Adrenal gland (tissue), 12 donors: Measurements from ENCODE around the gene C3orf20. TPM values are rescaled to one million over a fixed set of nuclear protein-coding genes. Genes with fewer than 3 reads are reported as not detected.
"Not testable (repeated sequence)": the region's sequence is repeated elsewhere in the genome, so short reads cannot be mapped to it uniquely, and the experiment has no call there.

Experiments used
- DNase-seq, 7 donors: peaks; one replicate each; pipeline ENCODE4 v3.0.0-alpha.2; 2019 to 2020
- H3K27ac ChIP-seq, 5 donors: fragments of 200-600 bp; sonication (generic) in 4 of 5; 1 replicate in 3 of 5; 2 replicates in 2 of 5; pipeline versions ENCODE4 v1.5.1 to v1.8.0; 2016 to 2020; ENCODE audit warnings: mild to moderate bottlenecking in 1 of 5
- H3K27me3 ChIP-seq: fragments of 200-600 bp; 2 replicates; pipeline ENCODE4 v1.8.0; 2021
- H3K36me3 ChIP-seq, 2 donors: fragments of 200-600 bp; replicated peaks in 1 of 2; 1 replicate in 1 of 2; 2 replicates in 1 of 2; pipeline versions ENCODE4 v1.5.1 to v1.8.0; 2018 to 2022
- H3K4me1 ChIP-seq, 2 donors: fragments of 200-600 bp; replicated peaks in 1 of 2; 1 replicate in 1 of 2; 2 replicates in 1 of 2; pipeline versions ENCODE4 v1.5.1 to v1.8.0; 2018 to 2021
- H3K4me3 ChIP-seq, 4 donors: fragments of 200-600 bp; sonication (generic) in 3 of 4; one replicate each; pipeline ENCODE4 v1.5.1; 2016 to 2018
- H3K9me3 ChIP-seq, 3 donors: fragments of 200-600 bp; sonication (generic) in 1 of 3; replicated peaks in 1 of 3; 1 replicate in 2 of 3; 2 replicates in 1 of 3; pipeline versions ENCODE4 v1.5.1 to v1.8.0; 2016 to 2021
- CTCF ChIP-seq, 6 experiments: fragments of 450-650 bp in 4 of 6; fragments of 200-600 bp in 2 of 6; sonication (generic) in 1 of 6; IDR thresholded peaks; 1 replicate in 5 of 6; 2 replicates in 1 of 6; pipeline versions ENCODE4 v1.5.1 to v1.8.0; 2016 to 2021; ENCODE audit warnings: antibody characterized with exemption in 6 of 6, mild to moderate bottlenecking in 2 of 6, moderate library complexity in 1 of 6
- POLR2A ChIP-seq, 2 donors: fragments of 450-650 bp; IDR thresholded peaks; one replicate each; pipeline ENCODE4 v1.6.1; 2017; ENCODE audit warnings: antibody characterized with exemption in 2 of 2, mild to moderate bottlenecking in 2 of 2, moderate library complexity in 1 of 2
- WGBS, 4 donors: extraction: QIAGEN DNeasy Blood & Tissue Kit in 2 of 4; methylation state at CpG; one replicate each; pipeline versions ENCODE4 v1.1.5 to v1.1.7; 2013 to 2017; 5-methylcytosine and 5-hydroxymethylcytosine counted together
- intact Hi-C, 2 donors: fragments of 100-400 bp; cut with DNase I; formaldehyde crosslinking; loops; one replicate each; pipeline versions ENCODE4 v1.14.1 to v1.15.0; 2022 to 2023
- polyA plus RNA-seq, 3 donors: library from polyadenylated mRNA; stranded (reverse); fragments of 200-250 nt in 2 of 3; fragments of 350-450 nt in 1 of 3; fragmentation: Illumina TruSeq in 1 of 3; extraction: RNeasy Lipid Tissue Mini Kit (QIAGEN cat#74804) in 1 of 3; gene quantifications; one replicate each; pipeline ENCODE4 v1.2.3, GENCODE V29; 2013 to 2014
- total RNA-seq, 9 donors: library from RNA; depleted of rRNA in 4 of 9; stranded (reverse); fragments of >200 nt in 4 of 9; fragments of 120-200 nt in 1 of 9; fragmentation: NEBNext Ultra II Directional in 1 of 9; extraction: Animal tissue kit (Norgen Biotek cat#: 25700) in 1 of 9; gene quantifications; one replicate each; pipeline versions ENCODE4 v1.1.0 to v1.2.4, GENCODE V29; 2013 to 2023
- donor health status: healthy with polysubstance abuse.
- donor health status: Bipolar disorder and iron deficiency.
- donor health status: DM: yes; HTN: yes; CAD: no.
- donor health status: DM: no; HTN: no; CAD: no.
- donor health status: DM: no; HTN: no; CAD: no.
- donor health status: DM: yes; HTN: yes; CAD: no.

C3orf20 gene
- total and polyA plus RNA-seq, 12 donors, result 0.07 to 0.39 TPM; not detected in 10

GRCh38 chr3:14808502-14809266, 133.7 kb downstream of the C3orf20 start:
- DNase-seq, result no peak
- H3K4me3 ChIP-seq, result no peak overlapping the region
- intact Hi-C loops, result no loop called here
- H3K36me3 ChIP-seq, result no peaks in the 10 kb centered on the region
- no peaks in the 10 kb centered on the region for H3K9me3 ChIP-seq
- H3K4me1 ChIP-seq, result no peaks in the 10 kb centered on the region
- H3K27ac ChIP-seq, result no peak overlapping the region
- TF ChIP-seq CTCF (IDR thresholded peaks at IDR 0.05), result no peak
- TF ChIP-seq POLR2A (IDR thresholded peaks at IDR 0.05), result no peak
- H3K27me3 ChIP-seq, result peaks cover 11% of the 10 kb centered on the region
- 66 to 79% (median 73%) methylated on average over 5 of the region's 5 CpGs for WGBS, 4 donors

- peaks cover 11% of the 10 kb centered on the region for H3K27me3 ChIP-seq
- intact Hi-C loops, H3K4me1 ChIP-seq, DNase-seq, H3K9me3 ChIP-seq, H3K36me3 ChIP-seq: not testable (repeated sequence)
- peak overlapping the region in 2 of 5 donors; percentile 44 to 80 for H3K27ac ChIP-seq
- peak overlapping the region in 1 of 4 donors; percentile 37 for H3K4me3 ChIP-seq
- WGBS, 4 donors, result 50 to 67% (median 60%) methylated on average over 4 to 9 of the region's 9 CpGs
These were observed 134.7 kb downstream of the C3orf20 start for GRCh38 chr3:14809611-14810010.

GRCh38 chr3:14810070-14810791, 135.3 kb downstream of the C3orf20 start:
- H3K9me3 ChIP-seq, result no peaks in the 10 kb centered on the region
- peaks cover 11% of the 10 kb centered on the region for H3K27me3 ChIP-seq
- TF ChIP-seq POLR2A (IDR thresholded peaks at IDR 0.05) (no peak), CTCF (IDR thresholded peaks at IDR 0.05) (no peak)
- H3K4me1 ChIP-seq, result no peaks in the 10 kb centered on the region
- peak overlapping the region in 2 of 5 donors; percentile 44 to 80 for H3K27ac ChIP-seq
- H3K4me3 ChIP-seq, result peak overlapping the region in 1 of 4 donors; percentile 53
- H3K36me3 ChIP-seq, result no peaks in the 10 kb centered on the region
- 2 to 14% (median 3%) methylated on average over 10 to 83 of the region's 85 CpGs for WGBS, 4 donors
- peak in 2 of 7 donors; percentile 18 to 50 for DNase-seq
- intact Hi-C loops, result no loop called here

- intact Hi-C loops, result no loop called here
- Histone ChIP-seq H3K9me3 (no peaks in the 10 kb centered on the region), H3K4me3 (peak overlapping the region in 2 of 4 donors; percentile 34 to 53), H3K4me1 (no peaks in the 10 kb centered on the region), H3K27ac (peak overlapping the region in 2 of 5 donors; percentile 66 to 80), H3K36me3 (no peaks in the 10 kb centered on the region), H3K27me3 (peaks cover 11% of the 10 kb centered on the region)
- WGBS, 4 donors, result 2 to 4% (median 3%) methylated on average over 6 to 78 of the region's 78 CpGs
- DNase-seq, result no peak
- TF ChIP-seq CTCF (IDR thresholded peaks at IDR 0.05) (no peak), POLR2A (IDR thresholded peaks at IDR 0.05) (no peak)
These were observed 136.1 kb downstream of the C3orf20 start for GRCh38 chr3:14810801-14811661.
